ENCODE measurements around the gene CYRIA. TPM values are rescaled to one million over a fixed set of nuclear protein-coding genes. Genes with fewer than 3 reads are reported as not detected.

The CYRIA gene
- total and polyA plus RNA-seq, 3 donors from 2014 or later = 2.6 to 4.8 (median 4.1) TPM

- no peak overlapping the region for H3K27ac ChIP-seq
- WGBS, 2 donors = 72 to 77% methylated on average over 8 of the region's 8 CpGs
These were observed 8.7 kb downstream of the CYRIA start for GRCh38 chr2:16656784-16657391.

GRCh38 chr2:16655905-16656642 lies 9.6 kb downstream of the CYRIA start:
- Histone ChIP-seq H3K36me3 (ENCODE audit: low read depth, missing control alignments) (no peaks in the 10 kb centered on the region), H3K9me3 (no peaks in the 10 kb centered on the region), H3K27me3 (no peaks in the 10 kb centered on the region), H3K27ac (no peak overlapping the region), H3K4me3 (no peak overlapping the region), H3K4me1 (peaks cover 3% of the 10 kb centered on the region)
- TF ChIP-seq POLR2A (IDR thresholded peaks at IDR 0.05) (no peak), CTCF (IDR thresholded peaks at IDR 0.05) (no peak)
- 80 to 87% methylated on average over 4 of the region's 4 CpGs for WGBS, 2 donors
- DNase-seq = no peak
- intact Hi-C loops (cut with DNase I; ENCODE audit: low total_unique reads) = no loop called here

More at GRCh38 chr2:16656784-16657391, 8.7 kb downstream of the CYRIA start:
- Histone ChIP-seq H3K27me3 (no peaks in the 10 kb centered on the region), H3K9me3 (no peaks in the 10 kb centered on the region), H3K36me3 (ENCODE audit: low read depth, missing control alignments) (no peaks in the 10 kb centered on the region), H3K4me1 (peaks cover 3% of the 10 kb centered on the region), H3K4me3 (no peak overlapping the region)
- TF ChIP-seq POLR2A (IDR thresholded peaks at IDR 0.05) (no peak), CTCF (IDR thresholded peaks at IDR 0.05) (no peak)
- intact Hi-C loops (cut with DNase I; ENCODE audit: low total_unique reads) = no loop called here
- DNase-seq = no peak

- 77 to 81% methylated on average over 6 of the region's 6 CpGs for WGBS, 2 donors
- no peaks in the 10 kb centered on the region for H3K27me3 ChIP-seq
- TF ChIP-seq POLR2A (IDR thresholded peaks at IDR 0.05) = no peak
- no peak for TF ChIP-seq CTCF (IDR thresholded peaks at IDR 0.05)
- DNase-seq = no peak
- no peaks in the 10 kb centered on the region for H3K36me3 ChIP-seq (ENCODE audit: low read depth, missing control alignments)
- H3K4me3 ChIP-seq = no peak overlapping the region
- H3K4me1 ChIP-seq = peaks cover 5% of the 10 kb centered on the region
- no peaks in the 10 kb centered on the region for H3K9me3 ChIP-seq
- intact Hi-C loops (cut with DNase I; ENCODE audit: low total_unique reads) = no loop called here
- H3K27ac ChIP-seq = no peak overlapping the region
These were observed 10.2 kb downstream of the CYRIA start for GRCh38 chr2:16655445-16655837.

GRCh38 chr2:16654833-16655444 lies 10.7 kb downstream of the CYRIA start:
- intact Hi-C loops (cut with DNase I; ENCODE audit: low total_unique reads) = no loop called here
- peaks cover 10% of the 10 kb centered on the region for H3K4me1 ChIP-seq
- DNase-seq = no peak
- 95 to 97% methylated on average over 4 of the region's 4 CpGs for WGBS, 2 donors
- no peaks in the 10 kb centered on the region for H3K9me3 ChIP-seq
- no peak overlapping the region for H3K4me3 ChIP-seq
- H3K36me3 ChIP-seq (ENCODE audit: low read depth, missing control alignments) = no peaks in the 10 kb centered on the region
- no peaks in the 10 kb centered on the region for H3K27me3 ChIP-seq
- TF ChIP-seq CTCF (IDR thresholded peaks at IDR 0.05) (no peak), POLR2A (IDR thresholded peaks at IDR 0.05) (no peak)
- H3K27ac ChIP-seq = no peak overlapping the region

All from testis (tissue), 3 donors.